ENCODE data around the gene WFIKKN2. TPM values are rescaled to one million over a fixed set of nuclear protein-coding genes. Genes with fewer than 3 reads are reported as not detected.

WFIKKN2 gene
- total RNA-seq, 1 experiment from 2014 or later = not detected

GRCh38 chr17:50829332-50829731 lies 6.1 kb upstream of the WFIKKN2 start:
- no peaks in the 10 kb centered on the region for H3K9me3 ChIP-seq
- Mint-ChIP-seq H3K36me3 (ENCODE audit: insufficient read depth, unreplicated experiment) (no peaks in the 10 kb centered on the region), H3K27me3 (ENCODE audit: insufficient read depth, unreplicated experiment) (no peaks in the 10 kb centered on the region), H3K9me3 (ENCODE audit: unreplicated experiment) (no peaks in the 10 kb centered on the region), H3K4me3 (ENCODE audit: unreplicated experiment) (no peak overlapping the region), H3K27ac (ENCODE audit: unreplicated experiment) (no peak overlapping the region), H3K4me1 (ENCODE audit: low read depth, unreplicated experiment) (peaks cover 7% of the 10 kb centered on the region)
- DNase-seq = no peak
- POLR2A ChIA-PET = no interaction called here
- CTCF ChIA-PET = interaction anchor here (0.6 to 1.8 kb wide), 2 partner anchors 46 to 294 kb away, joined by 3 to 14 read pairs; no protein-coding TSS in a partner anchor
- no peak for TF ChIP-seq CTCF (IDR thresholded peaks at IDR 0.05; ENCODE audit: insufficient read depth in 1 of 2, low read depth in 1 of 2, low read length in 1 of 2, severe bottlenecking in 1 of 2, unreplicated experiment in 1 of 2)
- BruUV-seq (replicated peaks) = no TSS peak
- intact Hi-C loops (cut with micrococcal nuclease; ENCODE audit: unreplicated experiment) = no loop called here
- H3K36me3 ChIP-seq (ENCODE audit: control insufficient read depth, insufficient read depth, low read length) = no peaks in the 10 kb centered on the region
- no peak overlapping the region for H3K4me3 ChIP-seq (ENCODE audit: low read depth, low read length)
- H3K4me1 ChIP-seq = peaks cover 10% of the 10 kb centered on the region; the same call in 1 of the 2 replicates
- no peaks in the 10 kb centered on the region for H3K27me3 ChIP-seq (replicated peaks; ENCODE audit: control insufficient read depth, insufficient read depth, low read length)

- no peaks in the 10 kb centered on the region for H3K27me3 ChIP-seq (replicated peaks; ENCODE audit: control insufficient read depth, insufficient read depth, low read length)
- no TSS peak for BruUV-seq (replicated peaks)
- ChIA-PET CTCF (interaction anchor here (0.6 to 1.8 kb wide), 3 partner anchors 12 to 47 kb away, joined by 3 to 14 read pairs (median 3); no protein-coding TSS in a partner anchor), POLR2A (no interaction called here)
- Mint-ChIP-seq H3K9me3 (ENCODE audit: unreplicated experiment) (no peaks in the 10 kb centered on the region), H3K36me3 (ENCODE audit: insufficient read depth, unreplicated experiment) (no peaks in the 10 kb centered on the region), H3K27ac (ENCODE audit: unreplicated experiment) (no peak overlapping the region), H3K4me1 (ENCODE audit: low read depth, unreplicated experiment) (peaks cover 7% of the 10 kb centered on the region), H3K27me3 (ENCODE audit: insufficient read depth, unreplicated experiment) (no peaks in the 10 kb centered on the region), H3K4me3 (ENCODE audit: unreplicated experiment) (no peak overlapping the region)
- H3K4me3 ChIP-seq (ENCODE audit: low read depth, low read length) = no peak overlapping the region
- H3K9me3 ChIP-seq = no peaks in the 10 kb centered on the region
- no peak for DNase-seq
- no peak for TF ChIP-seq CTCF (IDR thresholded peaks at IDR 0.05; ENCODE audit: insufficient read depth in 1 of 2, low read depth in 1 of 2, low read length in 1 of 2, severe bottlenecking in 1 of 2, unreplicated experiment in 1 of 2)
- peaks cover 10% of the 10 kb centered on the region; the same call in 1 of the 2 replicates for H3K4me1 ChIP-seq
- intact Hi-C loops (cut with micrococcal nuclease; ENCODE audit: unreplicated experiment) = no loop called here
- H3K36me3 ChIP-seq (ENCODE audit: control insufficient read depth, insufficient read depth, low read length) = no peaks in the 10 kb centered on the region
Measured at GRCh38 chr17:50830352-50830751, 5.0 kb upstream of the WFIKKN2 start.

- Mint-ChIP-seq H3K9me3 (ENCODE audit: unreplicated experiment) (no peaks in the 10 kb centered on the region), H3K27ac (ENCODE audit: unreplicated experiment) (no peak overlapping the region), H3K4me1 (ENCODE audit: low read depth, unreplicated experiment) (peaks cover 7% of the 10 kb centered on the region), H3K4me3 (ENCODE audit: unreplicated experiment) (no peak overlapping the region), H3K27me3 (ENCODE audit: insufficient read depth, unreplicated experiment) (no peaks in the 10 kb centered on the region), H3K36me3 (ENCODE audit: insufficient read depth, unreplicated experiment) (no peaks in the 10 kb centered on the region)
- no peak for TF ChIP-seq CTCF (IDR thresholded peaks at IDR 0.05; ENCODE audit: insufficient read depth in 1 of 2, low read depth in 1 of 2, low read length in 1 of 2, severe bottlenecking in 1 of 2, unreplicated experiment in 1 of 2)
- CTCF ChIA-PET = interaction anchor here (0.5 to 1.8 kb wide), 4 partner anchors 11 to 117 kb away, joined by 3 to 14 read pairs (median 3); no protein-coding TSS in a partner anchor
- DNase-seq = no peak
- H3K36me3 ChIP-seq (ENCODE audit: control insufficient read depth, insufficient read depth, low read length) = no peaks in the 10 kb centered on the region
- BruUV-seq (replicated peaks) = no TSS peak
- H3K4me3 ChIP-seq (ENCODE audit: low read depth, low read length) = no peak overlapping the region
- POLR2A ChIA-PET = no interaction called here
- no peaks in the 10 kb centered on the region for H3K9me3 ChIP-seq
- peaks cover 10% of the 10 kb centered on the region; the same call in 1 of the 2 replicates for H3K4me1 ChIP-seq
- no peaks in the 10 kb centered on the region for H3K27me3 ChIP-seq (replicated peaks; ENCODE audit: control insufficient read depth, insufficient read depth, low read length)
- intact Hi-C loops (cut with micrococcal nuclease; ENCODE audit: unreplicated experiment) = no loop called here
Measured at GRCh38 chr17:50830994-50831393, 4.4 kb upstream of the WFIKKN2 start.
